H1 (cell line): ENCODE results near the gene PLXNB1. TPM values are rescaled to one million over a fixed set of nuclear protein-coding genes. Genes with fewer than 3 reads are reported as not detected.

Source experiments
- CTCF ChIA-PET: fragments of 300-600 bp; sonication (Branson Sonifier 250); formaldehyde crosslinking; loops from one replicate; lab custom pipeline; 2021; ENCODE audit not compliant: partially characterized antibody; lab: Charles Lee
- POLR2A ChIA-PET: fragments of 300-600 bp; sonication (Branson Sonifier 250); formaldehyde crosslinking; loops from one replicate; lab custom pipeline; 2021; ENCODE audit warnings: inconsistent platforms; ENCODE audit not compliant: partially characterized antibody; lab: Charles Lee
- DNase-seq, 2 experiments: peaks; one replicate each; pipeline versions ENCODE4 v3.0.0 to v3.0.0-alpha.2; 2010 to 2022; ENCODE audit warnings: low spot score in 2 of 2, low read depth in 1 of 2, mixed read lengths in 1 of 2
- FAIRE-seq: peaks from 2 replicates; lab custom pipeline; 2011; peaks lifted over from hg19 to GRCh38; lab: Jason Lieb, UNC
- H2AFZ ChIP-seq: 2 replicates; pipeline ENCODE4 v1.8.1; 2012; ENCODE audit warnings: low read length, inconsistent platforms
- H2AK5ac ChIP-seq: 2 replicates; pipeline ENCODE4 v1.6.1; 2013; ENCODE audit warnings: low read depth, low read length
- H2BK120ac ChIP-seq: replicated peaks from 2 replicates; pipeline ENCODE3; 2013; ENCODE audit warnings: low read depth, low read length, inconsistent platforms
- H2BK12ac ChIP-seq: 2 replicates; pipeline ENCODE4 v1.6.1; 2013; ENCODE audit warnings: low read depth, low read length
- H2BK15ac ChIP-seq: 2 replicates; pipeline ENCODE4 v1.6.1; 2013; ENCODE audit warnings: low read length
- H2BK20ac ChIP-seq: 2 replicates; pipeline ENCODE4 v1.6.1; 2013; ENCODE audit warnings: low read length
- H2BK5ac ChIP-seq: 2 replicates; pipeline ENCODE4 v1.6.1; 2013; ENCODE audit warnings: low read depth, low read length
- H3K14ac ChIP-seq: 2 replicates; pipeline ENCODE4 v1.6.1; 2013; ENCODE audit warnings: inconsistent platforms; ENCODE audit not compliant: insufficient read length
- H3K18ac ChIP-seq: 2 replicates; pipeline ENCODE4 v1.6.1; 2013; ENCODE audit warnings: low read length; ENCODE audit errors: extremely low read depth
- H3K23ac ChIP-seq: 2 replicates; pipeline ENCODE4 v1.6.1; 2013; ENCODE audit warnings: inconsistent platforms; ENCODE audit not compliant: insufficient read length
- H3K23me2 ChIP-seq: 2 replicates; pipeline ENCODE4 v1.6.1; 2013; ENCODE audit warnings: low read depth, low read length
- H3K27ac ChIP-seq: 2 replicates; pipeline ENCODE4 v1.6.1; 2011; ENCODE audit warnings: low read depth, low read length, inconsistent platforms
- H3K27me3 ChIP-seq, 4 experiments: replicated peaks in 1 of 4; 1 replicate in 1 of 4; 2 replicates in 3 of 4; pipeline versions ENCODE4 v1.6.1 to v1.8.1; 2011 to 2013; ENCODE audit warnings: low read length in 3 of 4, mild to moderate bottlenecking in 3 of 4, inconsistent platforms in 2 of 4, mixed read lengths in 2 of 4, moderate library complexity in 1 of 4; ENCODE audit not compliant: control insufficient read depth in 3 of 4, insufficient read depth in 3 of 4; ENCODE audit errors: extremely low read depth in 1 of 4
- H3K36me3 ChIP-seq, 4 experiments: 2 replicates each; pipeline versions ENCODE4 v1.6.1 to v1.8.1; 2011 to 2013; ENCODE audit warnings: mild to moderate bottlenecking in 4 of 4, low read length in 3 of 4, moderate library complexity in 2 of 4, control low read depth in 1 of 4, inconsistent platforms in 1 of 4; ENCODE audit not compliant: insufficient read depth in 4 of 4, control insufficient read depth in 2 of 4
- H3K4ac ChIP-seq: replicated peaks from 2 replicates; pipeline ENCODE3; 2013; ENCODE audit warnings: low read length, low read depth, mixed read lengths, inconsistent platforms; ENCODE audit not compliant: insufficient read length
- H3K4me1 ChIP-seq, 4 experiments: replicated peaks in 1 of 4; 1 replicate in 1 of 4; 2 replicates in 3 of 4; pipeline versions ENCODE4 v1.6.1 to v1.8.1; 2011 to 2013; ENCODE audit warnings: low read length in 3 of 4, inconsistent platforms in 2 of 4, mixed read lengths in 1 of 4; ENCODE audit not compliant: insufficient read depth in 4 of 4, control insufficient read depth in 3 of 4
- H3K4me2 ChIP-seq, 2 experiments: 2 replicates each; pipeline versions ENCODE4 v1.6.1 to v1.8.1; 2011 to 2013; ENCODE audit warnings: low read depth in 2 of 2, low read length in 2 of 2, control low read depth in 1 of 2, inconsistent platforms in 1 of 2, mild to moderate bottlenecking in 1 of 2; ENCODE audit not compliant: insufficient read depth in 1 of 2
- H3K4me3 ChIP-seq, 4 experiments: fragments of 200-600, 300-600 bp in 1 of 4; sonication (generic), shearing (Covaris generic), sonication (Bioruptor Twin) in 1 of 4; 2 replicates each; pipeline versions ENCODE4 v1.5.1 to v1.8.1; 2011 to 2016; ENCODE audit warnings: low read length in 4 of 4, low read depth in 3 of 4, control low read depth in 2 of 4, inconsistent platforms in 2 of 4, mild to moderate bottlenecking in 2 of 4, mixed read lengths in 1 of 4, moderate library complexity in 1 of 4; ENCODE audit not compliant: insufficient read depth in 2 of 4; ENCODE audit errors: extremely low read depth in 1 of 4
- H3K56ac ChIP-seq: replicated peaks from 2 replicates; pipeline ENCODE3; 2013; ENCODE audit warnings: low read depth, mild to moderate bottlenecking, mixed read lengths, low read length, inconsistent platforms; ENCODE audit not compliant: insufficient read length
- H3K79me1 ChIP-seq: 2 replicates; pipeline ENCODE4 v1.6.1; 2013; ENCODE audit warnings: low read depth, low read length, control low read depth
- H3K79me2 ChIP-seq, 2 experiments: 2 replicates each; pipeline versions ENCODE4 v1.6.1 to v1.8.1; 2012 to 2013; ENCODE audit warnings: low read length in 2 of 2, mild to moderate bottlenecking in 2 of 2, inconsistent platforms in 1 of 2; ENCODE audit not compliant: insufficient read depth in 2 of 2, control insufficient read depth in 1 of 2
- H3K9ac ChIP-seq, 4 experiments: replicated peaks in 1 of 4; 1 replicate in 1 of 4; 2 replicates in 3 of 4; pipeline versions ENCODE4 v1.6.1 to v1.8.1; 2011 to 2013; ENCODE audit warnings: low read depth in 3 of 4, low read length in 3 of 4, control low read depth in 2 of 4, mild to moderate bottlenecking in 2 of 4, moderate library complexity in 2 of 4, inconsistent platforms in 1 of 4; ENCODE audit errors: extremely low read depth in 1 of 4
- H3K9me3 ChIP-seq, 2 experiments: 2 replicates each; pipeline versions ENCODE4 v1.6.1 to v1.8.1; 2012 to 2013; ENCODE audit warnings: mild to moderate bottlenecking in 2 of 2, moderate library complexity in 2 of 2, control low read depth in 1 of 2, inconsistent platforms in 1 of 2, low read depth in 1 of 2, low read length in 1 of 2, mixed read lengths in 1 of 2; ENCODE audit not compliant: insufficient read depth in 2 of 2
- H4K20me1 ChIP-seq, 2 experiments: replicated peaks in 1 of 2; 2 replicates each; pipeline versions ENCODE3 to v1.8.1; 2011 to 2013; ENCODE audit warnings: inconsistent platforms in 2 of 2, low read length in 2 of 2, mild to moderate bottlenecking in 1 of 2; ENCODE audit not compliant: insufficient read depth in 2 of 2, control insufficient read depth in 1 of 2
- H4K5ac ChIP-seq: 2 replicates; pipeline ENCODE4 v1.6.1; 2013; ENCODE audit warnings: low read length, low read depth, mixed read lengths, inconsistent platforms; ENCODE audit not compliant: insufficient read length
- H4K8ac ChIP-seq: 2 replicates; pipeline ENCODE4 v1.8.0; 2013; ENCODE audit warnings: mild to moderate bottlenecking, moderate library complexity, low read length, inconsistent platforms; ENCODE audit not compliant: insufficient read depth; ENCODE audit errors: extremely low read depth
- H4K91ac ChIP-seq: replicated peaks from 2 replicates; pipeline ENCODE3; 2013; ENCODE audit warnings: low read length, mixed read lengths, inconsistent platforms; ENCODE audit not compliant: insufficient read length
- BRCA1 ChIP-seq: IDR thresholded peaks from 2 replicates; pipeline ENCODE4 v1.6.1; 2012; ENCODE audit warnings: low read depth, low read length, improper control_type of control experiment
- CHD2 ChIP-seq: IDR thresholded peaks from 2 replicates; pipeline ENCODE4 v1.6.1; 2012; ENCODE audit warnings: low read length, improper control_type of control experiment
- EGR1 ChIP-seq: IDR thresholded peaks from 2 replicates; pipeline ENCODE4 v1.6.1; 2011; ENCODE audit warnings: low read depth, low read length, borderline replicate concordance
- POLR2A ChIP-seq, 2 experiments: IDR thresholded peaks; 1 replicate in 1 of 2; 2 replicates in 1 of 2; pipeline ENCODE4 v1.6.1; 2011; ENCODE audit warnings: low read depth in 2 of 2, low read length in 2 of 2, mild to moderate bottlenecking in 2 of 2; ENCODE audit errors: control extremely low read depth in 1 of 2
- TBP ChIP-seq: IDR thresholded peaks from 2 replicates; pipeline ENCODE4 v1.6.1; 2011; ENCODE audit warnings: low read depth, low read length, improper control_type of control experiment
- WGBS, 2 experiments: shearing (Covaris generic) in 1 of 2; methylation state at CpG; one replicate each; pipeline versions ENCODE4 v1.1.6 to v1.1.7; 2013 to 2015; ENCODE audit warnings: low lambda C conversion rate in 2 of 2, mixed read lengths in 2 of 2, inconsistent platforms in 1 of 2, low coverage in 1 of 2, missing lambda C conversion rate in 1 of 2; ENCODE audit not compliant: insufficient replicate concordance in 2 of 2, insufficient coverage in 1 of 2, insufficient read length in 1 of 2; ENCODE audit errors: extremely low coverage in 1 of 2, missing lambda C conversion rate in 1 of 2; 5-methylcytosine and 5-hydroxymethylcytosine counted together
- polyA plus RNA-seq, 7 experiments: library from polyadenylated mRNA; depleted of rRNA in 3 of 7; stranded (reverse) in 5 of 7; unstranded in 2 of 7; fragments of >200 nt in 5 of 7; fragments of 200-250 nt in 2 of 7; gene quantifications; 1 replicate in 5 of 7; 2 replicates in 1 of 7; 4 replicates in 1 of 7; pipeline versions ENCODE4 v1.2.1 to v1.2.3, GENCODE V29; 2011 to 2013; ENCODE audit warnings: missing spikeins in 2 of 7, mixed read lengths in 2 of 7
- total RNA-seq: library from RNA; stranded (reverse); fragmentation: NEBNext Ultra II Directional; extraction: Animal tissue kit (Norgen Biotek cat#: 25700); gene quantifications from 2 replicates; pipeline ENCODE4 v1.2.1, GENCODE V29; 2021

The PLXNB1 gene
- total and polyA plus RNA-seq, 2 of the 8 experiments (the other 6 are each of a cell fraction or from before 2014, with no cell fraction given) = 109 to 114 TPM

DNA sequence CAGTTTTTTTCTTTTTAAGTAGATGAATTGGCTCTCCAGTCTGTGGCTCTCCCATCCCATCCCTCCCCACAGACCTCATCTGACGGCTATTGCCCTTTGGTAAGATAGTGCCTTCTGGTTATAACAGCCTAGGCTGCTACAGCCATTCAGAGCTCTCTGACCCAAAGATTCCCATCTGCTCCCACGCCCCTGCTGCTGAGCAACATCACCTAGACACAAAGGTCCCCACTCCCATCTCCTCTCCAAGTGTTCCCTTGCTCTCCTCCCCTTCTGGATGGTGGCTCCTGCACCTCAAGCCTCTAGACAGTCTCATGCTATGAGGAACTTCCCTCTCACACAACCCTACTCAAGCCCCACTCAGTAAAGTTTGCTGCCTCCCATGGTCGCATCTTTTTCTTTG lies 34.2 kb downstream of the PLXNB1 start:
- no peak overlapping the region for H4K91ac ChIP-seq
- no peak overlapping the region for H2BK15ac ChIP-seq
- no peaks in the 10 kb centered on the region for H3K27me3 ChIP-seq
- no peaks in the 10 kb centered on the region for H3K9me3 ChIP-seq
- H3K4ac ChIP-seq = no peak overlapping the region
- ChIA-PET POLR2A (interaction anchor here (0.7 to 1.9 kb wide), 7 partner anchors 12 to 48 kb away, joined by 3 to 6 read pairs (median 4); partner anchors contain the start of genes CCDC51 and TMA7), CTCF (interaction anchor here (0.6 to 2.5 kb wide), 5 partner anchors 12 to 257 kb away, joined by 3 to 12 read pairs (median 3); no protein-coding TSS in a partner anchor)
- WGBS, 2 experiments = 75% methylated on average over 3 of the region's 3 CpGs; no CpG with 5 or more reads in 1 of the 2 experiments
- H3K79me1 ChIP-seq = no peaks in the 10 kb centered on the region; the same call in 1 of the 2 replicates
- TF ChIP-seq BRCA1 = no peak
- no peak for TF ChIP-seq CHD2
- no peak for TF ChIP-seq TBP
- TF ChIP-seq EGR1 = no peak
- no peak for TF ChIP-seq POLR2A (IDR thresholded peaks at IDR 0.05; ENCODE audit: control extremely low read depth in 1 of 2, low read depth in 2 of 2, low read length in 2 of 2)
- H2BK20ac ChIP-seq = no peak overlapping the region
- no peak overlapping the region for H4K8ac ChIP-seq
- no peak overlapping the region for H2BK5ac ChIP-seq
- H3K14ac ChIP-seq = no peak overlapping the region
- H3K27ac ChIP-seq = no peak overlapping the region
- no peaks in the 10 kb centered on the region for H3K36me3 ChIP-seq
- H3K56ac ChIP-seq = no peak overlapping the region
- no peak overlapping the region for H2BK120ac ChIP-seq
- H2BK12ac ChIP-seq = no peak overlapping the region
- DNase-seq (no peak), FAIRE-seq (no peak)
- no peak overlapping the region for H2AK5ac ChIP-seq
- peaks cover 2% of the 10 kb centered on the region; the same call in 1 of the 2 replicates for H3K23me2 ChIP-seq
- peaks cover 0 to 7% (median 4%) of the 10 kb centered on the region in 4 experiments; a peak in 3 of 7 replicates for H3K4me1 ChIP-seq
- no peak overlapping the region for H3K18ac ChIP-seq
- H4K20me1 ChIP-seq = peaks cover 2 to 5% of the 10 kb centered on the region in 2 experiments
- no peak overlapping the region for H3K4me2 ChIP-seq
- H3K79me2 ChIP-seq = no peaks in the 10 kb centered on the region
- H4K5ac ChIP-seq = no peak overlapping the region
- no peak overlapping the region for H3K4me3 ChIP-seq
- no peak overlapping the region for H3K23ac ChIP-seq
- no peak overlapping the region for H3K9ac ChIP-seq
- no peak overlapping the region for H2AFZ ChIP-seq
